NCI-H524 treated with DMSO at 0.1 percent for 48 hours (cell line): ENCODE data around the gene LCORL.
"Not testable (repeated sequence)": the region's sequence is repeated elsewhere in the genome, so short reads cannot be mapped to it uniquely, and the experiment has no call there.

Source experiments
- DNase-seq: peaks from one replicate; lab custom pipeline; 2025; lab: John Stamatoyannopoulos, UW

LCORL gene

DNA sequence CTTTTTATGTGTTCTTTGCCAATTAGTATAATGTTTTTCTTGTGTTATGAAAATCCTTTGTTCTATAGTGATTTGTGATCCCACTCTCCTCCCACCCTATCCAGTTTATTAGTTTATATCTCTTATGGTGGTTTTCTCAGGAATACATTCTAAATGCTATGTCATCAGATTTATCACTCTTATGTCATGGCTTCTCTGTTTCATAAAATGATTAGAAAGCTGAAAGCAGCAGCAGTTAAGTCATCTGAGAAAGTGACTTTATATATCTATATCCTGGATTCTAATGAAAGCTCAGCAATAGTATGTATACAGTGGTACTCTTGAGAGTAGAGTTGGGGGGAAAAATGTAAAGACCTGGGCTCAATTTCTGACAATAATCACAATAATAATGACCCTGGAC, 169.6 kb downstream of the LCORL start:
- DNase-seq, result no peak

DNA sequence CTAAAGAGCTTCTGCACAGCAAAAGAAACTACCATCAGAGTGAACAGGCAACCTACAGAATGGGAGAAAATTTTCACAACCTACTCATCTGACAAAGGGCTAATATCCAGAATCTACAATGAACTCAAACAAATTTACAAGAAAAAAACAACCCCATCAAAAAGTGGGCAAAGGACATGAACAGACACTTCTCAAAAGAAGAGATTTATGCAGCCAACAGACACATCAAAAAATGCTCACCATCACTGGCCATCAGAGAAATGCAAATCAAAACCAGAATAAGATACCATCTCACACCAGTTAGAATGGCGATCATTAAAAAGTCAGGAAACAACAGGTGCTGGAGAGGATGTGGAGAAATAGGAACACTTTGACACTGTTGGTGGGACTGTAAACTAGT, 171.3 kb downstream of the LCORL start:
- not testable (repeated sequence) for DNase-seq

DNA sequence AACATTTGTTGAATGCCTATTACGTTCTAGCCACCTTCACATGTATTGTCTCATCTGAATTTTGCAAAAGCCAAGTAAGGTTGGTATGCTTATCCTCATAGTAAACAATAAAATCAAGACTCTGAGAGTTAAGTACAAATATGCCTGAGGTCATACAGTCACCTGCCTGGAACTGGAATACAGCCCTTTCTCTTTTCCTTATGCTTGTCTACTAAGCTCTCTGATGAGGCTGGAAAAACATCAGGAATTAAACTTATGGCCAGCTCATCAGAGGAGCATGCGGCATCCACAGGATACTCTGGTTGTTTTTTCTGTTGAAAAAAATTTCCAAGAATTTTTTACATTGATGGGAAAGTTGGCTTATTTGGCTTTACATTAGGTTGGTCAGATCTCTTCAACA, 175.3 kb downstream of the LCORL start:
- no peak for DNase-seq

DNA sequence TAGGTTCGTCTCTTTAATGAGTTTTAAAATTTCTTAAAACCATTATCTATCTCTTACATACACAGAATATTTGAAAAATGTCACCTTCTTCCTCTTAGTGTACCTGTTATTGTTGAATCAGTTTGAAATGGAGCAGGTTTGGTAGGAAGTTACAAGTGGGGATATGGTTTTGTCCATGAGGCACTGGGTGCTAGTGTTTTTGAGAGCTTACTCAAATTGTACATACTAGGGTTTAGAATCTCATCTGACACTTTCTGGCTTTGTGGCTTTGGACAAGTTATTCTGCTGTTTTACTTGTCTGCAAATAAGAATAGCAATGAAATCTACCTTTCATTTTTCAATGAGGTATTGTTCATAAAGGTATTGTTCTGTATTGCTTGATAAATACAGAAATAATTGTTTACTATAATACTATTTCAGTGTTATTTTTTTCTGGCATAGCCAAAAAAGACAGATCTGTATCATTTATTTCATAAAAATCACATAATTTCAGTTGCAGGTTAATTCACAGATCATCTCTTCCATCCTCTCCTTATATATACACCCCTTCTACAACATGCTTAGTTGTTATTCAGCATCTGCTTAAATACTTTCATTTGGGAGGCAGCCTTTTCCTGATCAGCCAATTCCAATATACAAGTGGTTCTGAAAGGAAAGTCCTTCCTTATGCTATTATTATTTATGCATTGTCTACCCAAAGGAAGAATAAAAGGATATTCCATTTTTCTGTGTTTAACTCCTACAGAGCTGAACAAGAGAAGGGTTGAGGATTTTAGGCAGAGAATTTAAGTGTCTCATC, 197.5 kb downstream of the LCORL start:
- DNase-seq, result no peak

- DNase-seq, result no peak
These were observed 204.5 kb downstream of the LCORL start for GRCh38 chr4:17817027-17817426.

GRCh38 chr4:17816142-17816541, 205.4 kb downstream of the LCORL start:
- DNase-seq, result no peak

DNA sequence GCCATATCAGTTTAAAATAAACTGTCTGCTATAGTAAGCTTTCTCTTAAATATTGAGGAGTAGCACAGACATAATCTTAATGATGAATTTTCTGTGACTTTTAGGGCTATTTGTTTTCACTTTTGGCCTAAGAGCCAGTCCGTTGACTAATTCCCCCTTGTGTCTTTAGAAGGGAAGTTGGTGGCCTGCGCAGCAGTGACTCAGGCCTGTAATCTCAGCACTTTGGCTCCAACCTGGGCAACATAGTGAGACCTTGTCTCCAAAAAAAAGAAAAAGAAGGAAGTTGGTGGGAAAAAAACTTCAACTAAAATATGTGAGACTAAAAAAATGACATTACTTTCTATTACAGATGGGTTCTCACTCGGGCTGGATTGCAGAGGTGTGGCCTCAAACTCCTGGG, 207.4 kb downstream of the LCORL start:
- DNase-seq, result no peak

- DNase-seq, result no peak
These were observed 208.8 kb downstream of the LCORL start for GRCh38 chr4:17812801-17813200.

GRCh38 chr4:17812125-17812524, 209.4 kb downstream of the LCORL start:
- no peak for DNase-seq

DNA sequence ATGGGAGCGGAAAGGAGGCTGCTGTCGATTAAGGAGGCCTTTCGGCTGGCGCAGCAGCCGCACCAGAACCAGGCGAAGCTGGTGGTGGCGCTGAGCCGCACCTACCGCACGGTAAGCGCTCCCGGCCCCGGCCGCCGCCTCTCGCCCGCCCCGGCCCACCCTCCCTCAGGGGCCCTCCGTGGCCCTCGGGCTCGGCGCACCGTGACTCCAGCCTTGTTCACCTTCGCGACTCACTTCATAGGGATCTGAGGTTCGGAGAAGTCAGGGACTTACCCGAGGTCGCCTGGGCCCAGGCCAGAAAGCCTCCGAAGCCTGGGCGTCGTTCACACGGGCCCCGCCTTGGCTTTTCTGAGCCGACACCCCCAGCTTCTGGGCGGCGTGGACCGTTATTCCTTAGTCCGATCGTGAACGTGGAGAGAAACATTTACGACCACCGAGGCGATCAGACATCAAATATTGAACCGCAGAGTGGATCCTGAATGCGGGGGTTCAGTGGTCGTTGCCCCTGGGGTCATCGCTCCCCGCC, 210.4 kb downstream of the LCORL start:
- no peak for DNase-seq

DNA sequence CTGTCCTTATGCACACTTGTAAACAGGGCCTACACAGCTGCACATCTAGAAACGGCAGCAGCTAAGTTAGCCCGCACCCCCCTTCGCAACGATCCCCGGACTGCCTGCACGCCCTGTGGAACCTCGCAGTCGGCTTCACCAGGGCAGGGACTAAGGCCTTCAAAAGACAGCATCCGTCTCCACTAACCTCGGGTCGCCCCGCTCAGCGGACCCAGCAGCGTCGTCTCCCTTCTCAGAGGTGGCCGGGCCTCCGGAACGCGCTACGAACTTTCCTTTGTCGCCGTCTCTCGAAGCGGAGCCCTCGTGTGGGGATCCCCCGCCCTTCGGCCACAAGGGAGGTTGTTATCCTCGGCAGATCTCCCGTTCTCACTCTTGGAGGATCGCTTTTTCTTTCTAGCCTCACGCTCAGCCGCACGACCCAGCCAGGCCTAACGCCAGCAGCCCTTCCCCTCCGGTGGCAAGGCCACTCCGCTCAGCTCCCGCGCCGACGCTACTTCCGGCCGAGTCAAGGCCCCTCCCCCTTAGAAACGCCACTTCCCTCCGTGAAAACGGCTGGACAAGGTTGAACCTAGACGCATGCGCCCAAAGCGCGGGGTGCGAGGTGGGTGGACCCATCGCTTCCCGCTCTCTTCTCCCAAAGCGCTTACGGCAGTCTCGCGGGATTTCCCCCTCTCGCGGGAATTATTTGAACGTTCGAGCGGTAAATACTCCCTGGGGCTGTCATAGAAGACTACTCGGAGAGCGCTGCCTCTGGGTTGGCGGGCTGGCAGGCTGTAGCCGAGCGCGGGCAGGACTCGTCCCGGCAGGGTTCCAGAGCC, 211.1 kb downstream of the LCORL start, which contains the start of the genes DCAF16 and NCAPG:
Gene DCAF16, minus strand, starts transcription at position 498 of the 818 bp plus-strand sequence. CDS start 6,616 bp downstream, outside the sequence.
Gene NCAPG, plus strand, starts transcription at position 720 of the 818 bp plus-strand sequence. CDS start 99 bp downstream, outside the sequence.
- peak; percentile 94 for DNase-seq

DNA sequence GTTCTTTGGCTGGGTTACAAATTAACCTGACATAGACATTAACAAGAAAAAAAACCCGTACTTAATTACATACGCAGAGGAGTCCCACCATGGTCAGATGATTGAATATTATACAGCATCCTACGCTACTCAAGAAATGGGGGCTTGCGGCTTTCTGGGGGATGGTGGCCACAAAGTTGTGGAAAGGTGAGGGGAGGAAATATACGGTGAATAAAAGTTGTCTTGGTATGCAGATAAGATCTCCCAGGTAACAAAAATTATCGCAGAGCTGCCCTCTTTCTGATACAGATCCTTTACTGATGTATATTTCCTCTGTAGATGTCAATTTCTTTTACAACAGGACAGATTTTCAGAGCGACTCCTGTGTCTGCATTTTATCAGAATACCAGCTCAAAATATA, 211.9 kb downstream of the LCORL start:
- DNase-seq, result no peak

DNA sequence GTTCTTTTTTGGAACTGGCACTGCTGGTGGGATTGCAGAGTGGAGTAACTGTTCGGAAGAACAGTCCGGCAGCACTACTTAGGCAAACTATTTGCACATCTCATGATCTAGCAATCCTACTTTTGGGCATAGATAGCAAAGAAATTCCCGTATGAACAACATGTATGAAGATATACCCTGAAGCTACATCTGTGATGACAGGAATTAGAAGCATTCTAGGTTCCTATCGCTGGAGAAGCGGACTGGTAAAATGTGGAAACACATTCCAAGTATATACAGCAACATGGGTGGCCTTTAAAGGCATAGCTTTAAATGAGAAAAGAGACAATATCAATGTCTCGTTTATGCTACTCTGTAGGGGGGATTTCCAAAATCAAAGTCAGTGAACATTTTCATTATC, 214.1 kb downstream of the LCORL start:
- no peak for DNase-seq

DNA sequence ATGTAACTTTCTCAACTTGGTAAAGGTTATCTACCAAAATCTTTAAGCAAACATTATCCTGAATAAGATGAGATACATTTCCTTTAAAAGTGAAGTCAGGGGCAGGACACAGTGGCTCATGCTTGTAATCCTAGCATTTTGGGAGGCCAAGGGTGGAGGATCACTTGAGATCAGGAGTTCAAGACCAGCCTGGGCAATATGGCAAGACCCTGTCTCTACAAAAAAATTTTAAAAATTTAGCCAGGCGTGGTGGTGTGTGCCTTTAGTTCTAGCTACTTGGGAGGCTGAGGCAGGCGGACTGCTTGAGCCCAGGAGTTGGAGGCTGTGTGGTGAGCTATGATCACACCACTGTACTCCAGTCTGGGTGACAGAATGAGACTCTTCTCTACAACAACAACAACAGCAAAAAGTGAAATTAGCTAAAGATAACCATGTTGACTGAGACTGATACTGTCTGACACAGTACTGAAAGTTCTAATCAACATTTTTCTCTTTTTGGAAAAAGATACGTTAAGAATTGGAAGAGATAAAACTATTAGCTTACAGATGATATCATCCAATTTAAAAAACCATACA, 215.9 kb downstream of the LCORL start:
- no peak for DNase-seq

- no peak for DNase-seq
These were observed 223.7 kb downstream of the LCORL start for GRCh38 chr4:17797808-17798207.

- DNase-seq, result no peak
These were observed 226.8 kb downstream of the LCORL start for GRCh38 chr4:17794730-17795129.
